Loucy (cell line): ENCODE data around the gene CEP131.

Experiments used
- EZH2phosphoT487 ChIP-seq: fragments of 200-600 bp; IDR thresholded peaks from 2 replicates; pipeline ENCODE4 v1.6.1; 2018; ENCODE audit warnings: antibody characterized with exemption, mild to moderate bottlenecking, moderate library complexity, borderline replicate concordance
- TF ChIP-seq, protein P1 (sequence below): fragments of 200-600 bp; sonication (generic); conservative IDR thresholded peaks from 2 replicates; pipeline ENCODE4 v1.5.1; 2014; ENCODE audit warnings: mild to moderate bottlenecking, antibody characterized with exemption, low read length

DNA sequence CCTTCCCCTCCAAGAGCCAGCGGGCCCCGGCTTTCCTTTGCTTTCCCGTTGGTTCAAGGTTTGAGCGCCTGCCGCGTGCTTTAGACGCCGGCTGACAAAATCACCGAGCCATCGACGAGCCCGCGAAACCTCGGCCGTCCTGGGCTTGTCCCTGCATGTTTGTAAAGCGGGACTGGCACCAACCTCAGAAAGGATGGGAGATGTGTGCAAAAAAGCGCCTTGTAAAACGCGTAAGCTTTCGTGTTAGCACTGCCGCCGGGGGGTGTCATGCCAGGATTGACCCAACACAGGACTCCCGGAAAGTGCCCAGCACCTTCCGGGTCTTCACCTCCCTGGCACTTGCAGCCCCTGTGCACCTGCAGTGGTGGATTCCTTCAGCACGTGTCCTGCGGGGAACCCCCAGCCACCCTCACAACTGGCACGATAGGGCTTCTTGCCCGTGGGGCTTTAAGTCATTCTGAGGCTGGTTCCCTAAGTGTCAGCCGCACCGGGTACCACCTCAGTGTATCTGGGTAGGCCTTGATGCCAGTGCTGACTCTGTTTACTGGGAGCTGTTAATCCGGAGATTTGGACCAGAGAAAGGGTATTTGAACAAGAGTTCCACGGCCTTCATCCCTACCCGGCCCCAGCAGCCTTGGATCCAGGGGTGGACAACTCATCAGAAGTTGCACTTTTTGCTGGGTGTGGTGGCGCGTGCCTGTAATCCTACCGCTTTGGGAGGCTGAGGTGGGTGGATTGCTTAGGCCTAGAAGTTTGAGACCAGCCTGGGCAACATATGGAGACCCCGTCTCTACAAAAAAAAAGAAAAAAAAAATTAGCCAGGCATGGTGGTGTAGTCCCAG lies 17.2 kb upstream of the CEP131 start:
- TF ChIP-seq, protein P1, sequence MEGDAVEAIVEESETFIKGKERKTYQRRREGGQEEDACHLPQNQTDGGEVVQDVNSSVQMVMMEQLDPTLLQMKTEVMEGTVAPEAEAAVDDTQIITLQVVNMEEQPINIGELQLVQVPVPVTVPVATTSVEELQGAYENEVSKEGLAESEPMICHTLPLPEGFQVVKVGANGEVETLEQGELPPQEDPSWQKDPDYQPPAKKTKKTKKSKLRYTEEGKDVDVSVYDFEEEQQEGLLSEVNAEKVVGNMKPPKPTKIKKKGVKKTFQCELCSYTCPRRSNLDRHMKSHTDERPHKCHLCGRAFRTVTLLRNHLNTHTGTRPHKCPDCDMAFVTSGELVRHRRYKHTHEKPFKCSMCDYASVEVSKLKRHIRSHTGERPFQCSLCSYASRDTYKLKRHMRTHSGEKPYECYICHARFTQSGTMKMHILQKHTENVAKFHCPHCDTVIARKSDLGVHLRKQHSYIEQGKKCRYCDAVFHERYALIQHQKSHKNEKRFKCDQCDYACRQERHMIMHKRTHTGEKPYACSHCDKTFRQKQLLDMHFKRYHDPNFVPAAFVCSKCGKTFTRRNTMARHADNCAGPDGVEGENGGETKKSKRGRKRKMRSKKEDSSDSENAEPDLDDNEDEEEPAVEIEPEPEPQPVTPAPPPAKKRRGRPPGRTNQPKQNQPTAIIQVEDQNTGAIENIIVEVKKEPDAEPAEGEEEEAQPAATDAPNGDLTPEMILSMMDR: no peak
- no peak for TF ChIP-seq EZH2phosphoT487
